Activated CD8-positive, alpha-beta T cell treated with anti-CD3 and anti-CD28 coated beads for 36 hours (primary cell): ENCODE data around the gene COLEC11. TPM values are rescaled to one million over a fixed set of nuclear protein-coding genes. Genes with fewer than 3 reads are reported as not detected.
A peak's percentile ranks its signal among the peaks of the same experiment; 100 is the strongest.

Source experiments
- ATAC-seq: fragments of 200-7000 bp; cut with Tn5 transposase; one replicate; pipeline ENCODE4 v1.10.0; 2021; ENCODE audit warnings: mild to moderate bottlenecking, moderate library complexity
- CTCF ChIA-PET: fragments of 350-600 bp; sonication (Branson Sonifier 250); formaldehyde crosslinking; loops from one replicate; lab custom pipeline; 2021; ENCODE audit warnings: antibody characterized with exemption; lab: Charles Lee
- POLR2A ChIA-PET: fragments of 350-600 bp; sonication (Branson Sonifier 250); formaldehyde crosslinking; loops from one replicate; lab custom pipeline; 2021; ENCODE audit warnings: antibody characterized with exemption; lab: Charles Lee
- DNase-seq: peaks from one replicate; pipeline ENCODE4 v3.0.0-alpha.2; 2020
- H3K27ac Mint-ChIP-seq: one replicate; pipeline ENCODE4 v1.8.0; 2021; ENCODE audit warnings: mild to moderate bottlenecking, mixed read lengths
- H3K27me3 Mint-ChIP-seq: one replicate; pipeline ENCODE4 v1.8.0; 2021; ENCODE audit warnings: mixed read lengths
- H3K36me3 Mint-ChIP-seq: one replicate; pipeline ENCODE4 v1.8.0; 2021; ENCODE audit warnings: low read depth, mixed read lengths
- H3K4me1 Mint-ChIP-seq: one replicate; pipeline ENCODE4 v1.8.0; 2021; ENCODE audit warnings: low read depth, mixed read lengths
- H3K4me3 Mint-ChIP-seq: one replicate; pipeline ENCODE4 v1.8.0; 2021; ENCODE audit warnings: mild to moderate bottlenecking, moderate library complexity, mixed read lengths
- H3K9me3 Mint-ChIP-seq: one replicate; pipeline ENCODE4 v1.8.0; 2021; ENCODE audit warnings: mixed read lengths
- CTCF ChIP-seq: fragments of 200-600 bp; IDR thresholded peaks from one replicate; pipeline ENCODE4 v1.8.0; 2022; ENCODE audit warnings: antibody characterized with exemption, mild to moderate bottlenecking
- intact Hi-C: fragments of 100-400 bp; cut with micrococcal nuclease; formaldehyde crosslinking; loops from one replicate; pipeline ENCODE4 v1.10.0; 2022
- total RNA-seq, 2 experiments: library from RNA; stranded (reverse); gene quantifications; one replicate each; pipeline ENCODE4 v1.2.3, GENCODE V29; 2021

Gene COLEC11
- total RNA-seq, 2 experiments from 2014 or later, result 0.49 TPM; not detected in 1

- no peak overlapping the region for H3K27ac Mint-ChIP-seq
- peaks cover 13% of the 10 kb centered on the region for H3K4me1 Mint-ChIP-seq
- H3K9me3 Mint-ChIP-seq, result no peaks in the 10 kb centered on the region
- H3K27me3 Mint-ChIP-seq, result no peaks in the 10 kb centered on the region
- ChIA-PET CTCF (interaction anchor here (1.0 kb wide), 1 partner anchor 41 kb away, joined by 3 read pairs; no protein-coding TSS in a partner anchor), POLR2A (interaction anchor here (1.2 to 2.6 kb wide), 4 partner anchors 9 to 57 kb away, joined by 3 to 13 read pairs (median 8); no protein-coding TSS in a partner anchor)
- no peak overlapping the region for H3K4me3 Mint-ChIP-seq
- intact Hi-C loops, result no loop called here
- H3K36me3 Mint-ChIP-seq, result no peaks in the 10 kb centered on the region
- ATAC-seq (no peak), DNase-seq (no peak)
- no peak for TF ChIP-seq CTCF
Measured at GRCh38 chr2:3595404-3595803, 492 bp downstream of the COLEC11 start.

- peak; percentile 99 for ATAC-seq
Measured at GRCh38 chr2:3595985-3596384, 1.1 kb downstream of the COLEC11 start.

GRCh38 chr2:3596901-3597417, 2.0 kb downstream of the COLEC11 start:
- H3K4me3 Mint-ChIP-seq, result no peak overlapping the region
- POLR2A ChIA-PET, result interaction anchor here (1.8 kb wide), 1 partner anchor 55 kb away, joined by 4 read pairs; no protein-coding TSS in a partner anchor
- H3K27me3 Mint-ChIP-seq, result no peaks in the 10 kb centered on the region
- CTCF ChIA-PET, result no interaction called here
- no peaks in the 10 kb centered on the region for H3K9me3 Mint-ChIP-seq
- H3K27ac Mint-ChIP-seq, result no peak overlapping the region
- DNase-seq, result no peak
- intact Hi-C loops, result no loop called here
- no peaks in the 10 kb centered on the region for H3K36me3 Mint-ChIP-seq
- TF ChIP-seq CTCF, result no peak
- peaks cover 13% of the 10 kb centered on the region for H3K4me1 Mint-ChIP-seq
- ATAC-seq, result no peak

More at GRCh38 chr2:3595985-3596384, 1.1 kb downstream of the COLEC11 start:
- Mint-ChIP-seq H3K36me3 (no peaks in the 10 kb centered on the region), H3K27ac (no peak overlapping the region), H3K4me1 (peaks cover 13% of the 10 kb centered on the region), H3K27me3 (no peaks in the 10 kb centered on the region), H3K9me3 (no peaks in the 10 kb centered on the region), H3K4me3 (no peak overlapping the region)
- CTCF ChIA-PET, result interaction anchor here (1.0 kb wide), 1 partner anchor 41 kb away, joined by 3 read pairs; no protein-coding TSS in a partner anchor
- intact Hi-C loops, result no loop called here
- no peak for TF ChIP-seq CTCF
- DNase-seq, result peak; percentile 79
- POLR2A ChIA-PET, result interaction anchor here (1.2 to 2.6 kb wide), 4 partner anchors 10 to 56 kb away, joined by 3 to 13 read pairs (median 8); no protein-coding TSS in a partner anchor

- CTCF ChIA-PET, result no interaction called here
- peak; percentile 32 for ATAC-seq
- Mint-ChIP-seq H3K4me1 (peaks cover 13% of the 10 kb centered on the region), H3K36me3 (no peaks in the 10 kb centered on the region), H3K9me3 (no peaks in the 10 kb centered on the region), H3K27me3 (no peaks in the 10 kb centered on the region), H3K27ac (no peak overlapping the region), H3K4me3 (no peak overlapping the region)
- intact Hi-C loops, result no loop called here
- POLR2A ChIA-PET, result interaction anchor here (0.7 kb wide), 1 partner anchor 21 kb away, joined by 3 read pairs; no protein-coding TSS in a partner anchor
- TF ChIP-seq CTCF, result no peak
- peak; percentile 44 for DNase-seq
Measured at GRCh38 chr2:3597567-3597966, 2.7 kb downstream of the COLEC11 start.

- no peak for TF ChIP-seq CTCF
- no peak for DNase-seq
- Mint-ChIP-seq H3K27ac (no peak overlapping the region), H3K9me3 (no peaks in the 10 kb centered on the region), H3K36me3 (no peaks in the 10 kb centered on the region), H3K4me3 (no peak overlapping the region), H3K27me3 (no peaks in the 10 kb centered on the region), H3K4me1 (peaks cover 13% of the 10 kb centered on the region)
- CTCF ChIA-PET, result no interaction called here
- POLR2A ChIA-PET, result no interaction called here
- intact Hi-C loops, result no loop called here
- ATAC-seq, result no peak
Measured at GRCh38 chr2:3598197-3598910, 3.4 kb downstream of the COLEC11 start.
